ENCODE results near the gene AOPEP. TPM values are rescaled to one million over a fixed set of nuclear protein-coding genes. Genes with fewer than 3 reads are reported as not detected.
A peak's percentile ranks its signal among the peaks of the same experiment; 100 is the strongest.

AOPEP gene
- polyA plus RNA-seq, 1 of the 3 experiments (the other 2 are of a cell fraction), result 54.6 TPM

DNA sequence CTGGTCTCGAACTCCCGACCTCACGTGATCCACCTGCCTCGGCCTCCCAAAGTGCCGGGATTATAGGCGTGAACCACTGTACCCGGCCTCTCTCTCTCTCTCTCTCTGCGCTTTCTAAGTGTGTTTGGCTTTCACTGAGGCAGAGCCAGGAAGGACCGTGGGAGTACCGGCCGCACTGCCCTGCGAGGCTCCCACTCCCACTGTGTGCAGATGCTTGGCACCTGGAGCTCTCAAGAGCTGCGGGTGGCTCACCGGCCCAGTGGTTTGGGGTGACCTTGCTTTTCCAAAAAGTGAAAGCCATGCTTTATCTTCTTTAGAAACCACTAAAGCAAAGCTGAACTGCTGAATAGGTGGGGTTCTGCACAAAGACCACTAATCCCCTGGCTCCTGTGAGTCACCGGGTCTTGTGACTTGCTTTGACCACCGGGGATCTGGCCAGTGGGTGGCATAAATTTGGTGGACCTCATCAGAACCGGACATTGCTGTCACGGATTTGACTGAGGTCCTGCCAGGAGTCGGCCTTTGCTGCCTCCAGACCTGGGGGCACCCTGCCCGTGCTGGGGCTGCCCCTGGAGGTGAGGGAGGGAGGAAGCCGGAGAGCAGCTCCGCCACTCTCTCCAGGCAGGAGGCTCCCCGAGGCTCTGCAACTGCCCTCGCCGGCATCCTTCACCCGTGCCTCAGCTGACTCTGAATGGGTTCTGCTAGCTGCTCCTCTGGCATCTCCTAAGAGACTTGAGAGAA lies 362.1 kb downstream of the AOPEP start:
- H3K9ac ChIP-seq, result no peak overlapping the region
- H3K4me3 ChIP-seq (ENCODE audit: low read depth in 2 of 2, low read length in 1 of 2), result no peak overlapping the region
- H3K9me3 ChIP-seq, result no peaks in the 10 kb centered on the region
- H4K20me1 ChIP-seq (ENCODE audit: insufficient read depth), result 0 out of 2 replicates have a peak, but pooled peaks cover 8% of the 10 kb centered on the region
- WGBS (ENCODE audit: low lambda C conversion rate), result 91% methylated on average over 22 of the region's 26 CpGs
- no peak overlapping the region for H2AFZ ChIP-seq (ENCODE audit: low read depth)
- H3F3A ChIP-seq (replicated peaks; ENCODE audit: insufficient read depth), result peaks cover 4% of the 10 kb centered on the region
- TF ChIP-seq MEF2A (IDR thresholded peaks at IDR 0.05; ENCODE audit: borderline replicate concordance, low read depth) (no peak), RAD21 (IDR thresholded peaks at IDR 0.05; ENCODE audit: low read length) (no peak), MXI1 (IDR thresholded peaks at IDR 0.05; ENCODE audit: low read depth, low read length) (no peak), YY1 (IDR thresholded peaks at IDR 0.05; ENCODE audit: low read depth) (no peak), TEAD4 (IDR thresholded peaks at IDR 0.05; ENCODE audit: borderline replicate concordance, insufficient read depth) (no peak), POLR2AphosphoS5 (IDR thresholded peaks at IDR 0.05; ENCODE audit: low read depth, low read length) (no peak)
- TF ChIP-seq, protein P1, sequence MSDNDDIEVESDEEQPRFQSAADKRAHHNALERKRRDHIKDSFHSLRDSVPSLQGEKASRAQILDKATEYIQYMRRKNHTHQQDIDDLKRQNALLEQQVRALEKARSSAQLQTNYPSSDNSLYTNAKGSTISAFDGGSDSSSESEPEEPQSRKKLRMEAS (IDR thresholded peaks at IDR 0.05; ENCODE audit: low read depth), result no peak
- TF ChIP-seq, protein P2, sequence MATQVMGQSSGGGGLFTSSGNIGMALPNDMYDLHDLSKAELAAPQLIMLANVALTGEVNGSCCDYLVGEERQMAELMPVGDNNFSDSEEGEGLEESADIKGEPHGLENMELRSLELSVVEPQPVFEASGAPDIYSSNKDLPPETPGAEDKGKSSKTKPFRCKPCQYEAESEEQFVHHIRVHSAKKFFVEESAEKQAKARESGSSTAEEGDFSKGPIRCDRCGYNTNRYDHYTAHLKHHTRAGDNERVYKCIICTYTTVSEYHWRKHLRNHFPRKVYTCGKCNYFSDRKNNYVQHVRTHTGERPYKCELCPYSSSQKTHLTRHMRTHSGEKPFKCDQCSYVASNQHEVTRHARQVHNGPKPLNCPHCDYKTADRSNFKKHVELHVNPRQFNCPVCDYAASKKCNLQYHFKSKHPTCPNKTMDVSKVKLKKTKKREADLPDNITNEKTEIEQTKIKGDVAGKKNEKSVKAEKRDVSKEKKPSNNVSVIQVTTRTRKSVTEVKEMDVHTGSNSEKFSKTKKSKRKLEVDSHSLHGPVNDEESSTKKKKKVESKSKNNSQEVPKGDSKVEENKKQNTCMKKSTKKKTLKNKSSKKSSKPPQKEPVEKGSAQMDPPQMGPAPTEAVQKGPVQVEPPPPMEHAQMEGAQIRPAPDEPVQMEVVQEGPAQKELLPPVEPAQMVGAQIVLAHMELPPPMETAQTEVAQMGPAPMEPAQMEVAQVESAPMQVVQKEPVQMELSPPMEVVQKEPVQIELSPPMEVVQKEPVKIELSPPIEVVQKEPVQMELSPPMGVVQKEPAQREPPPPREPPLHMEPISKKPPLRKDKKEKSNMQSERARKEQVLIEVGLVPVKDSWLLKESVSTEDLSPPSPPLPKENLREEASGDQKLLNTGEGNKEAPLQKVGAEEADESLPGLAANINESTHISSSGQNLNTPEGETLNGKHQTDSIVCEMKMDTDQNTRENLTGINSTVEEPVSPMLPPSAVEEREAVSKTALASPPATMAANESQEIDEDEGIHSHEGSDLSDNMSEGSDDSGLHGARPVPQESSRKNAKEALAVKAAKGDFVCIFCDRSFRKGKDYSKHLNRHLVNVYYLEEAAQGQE (IDR thresholded peaks at IDR 0.05; ENCODE audit: low read depth, low read length), result no peak
- H3K4me1 ChIP-seq (ENCODE audit: control insufficient read depth in 1 of 2, insufficient read depth in 2 of 2, low read depth in 1 of 2, low read length in 1 of 2), result peaks cover 11 to 65% of the 10 kb centered on the region in 2 experiments; a peak in 3 of 4 replicates
- CTCF ChIA-PET, result interaction anchor here (0.9 to 8.9 kb wide), 7 partner anchors 9 to 305 kb away, joined by 3 to 53 read pairs (median 4); no protein-coding TSS in a partner anchor
- POLR2A ChIA-PET, result interaction anchor here (0.6 kb wide), 1 partner anchor 20 kb away, joined by 3 read pairs; no protein-coding TSS in a partner anchor
- H3K4me2 ChIP-seq, result no peak overlapping the region
- DNase-seq, result no peak
- H3K9me2 ChIP-seq, result no peaks in the 10 kb centered on the region
- H3K79me2 ChIP-seq (ENCODE audit: insufficient read depth), result peaks cover 7% of the 10 kb centered on the region; the same call in 1 of the 2 replicates
- H3K27me3 ChIP-seq (ENCODE audit: insufficient read depth), result no peaks in the 10 kb centered on the region
- peaks cover 19 to 61% of the 10 kb centered on the region in 2 experiments for H3K36me3 ChIP-seq (replicated peaks in 1 of 2; ENCODE audit: control insufficient read depth in 1 of 2, insufficient read depth in 2 of 2, low read length in 1 of 2)
- peak overlapping the region in 1 of 2 experiments; percentile 91; a peak in 2 of 4 replicates for H3K27ac ChIP-seq (ENCODE audit: low read depth in 2 of 2, low read length in 1 of 2)

DNA sequence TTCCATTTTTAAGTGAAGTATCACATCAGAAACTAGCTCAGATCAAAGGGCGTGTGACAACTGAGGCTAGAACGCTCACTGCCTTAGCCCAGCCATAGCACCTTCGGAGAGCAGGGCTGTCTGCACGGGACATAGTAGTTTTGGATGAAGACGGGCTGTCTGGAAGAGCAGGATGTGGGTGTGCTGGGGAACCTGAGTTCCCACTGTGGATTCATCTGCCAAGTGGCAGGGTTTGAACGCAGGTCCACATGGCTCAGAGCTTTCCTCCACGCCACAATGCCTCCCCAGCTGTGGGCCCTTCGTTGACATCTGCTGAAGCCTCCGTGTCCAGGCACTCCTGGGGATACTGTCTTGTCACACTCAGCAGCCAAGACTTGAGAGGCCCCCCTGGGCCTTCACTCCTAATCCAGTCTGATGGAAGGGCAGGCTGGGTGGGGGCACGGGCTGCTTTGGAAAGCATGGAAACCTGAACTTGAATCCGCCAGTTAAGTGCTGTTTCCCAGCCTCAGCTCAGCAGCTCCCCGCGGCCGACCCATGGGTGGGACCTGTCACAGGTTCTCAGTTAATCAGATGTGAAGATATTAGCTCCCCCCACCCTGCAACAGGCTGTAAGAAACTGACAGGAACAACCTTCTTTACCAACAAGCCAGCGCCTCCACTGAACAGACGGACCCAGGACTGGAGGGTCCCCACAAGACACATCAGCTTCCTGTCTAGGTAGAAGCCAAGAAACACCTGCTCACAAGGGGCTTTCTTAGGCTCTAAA lies 362.9 kb downstream of the AOPEP start:
- no peak overlapping the region for H3K4me3 ChIP-seq (ENCODE audit: low read depth in 2 of 2, low read length in 1 of 2)
- WGBS (ENCODE audit: low lambda C conversion rate), result 86% methylated on average over 15 of the region's 16 CpGs
- H3K27me3 ChIP-seq (ENCODE audit: insufficient read depth), result no peaks in the 10 kb centered on the region
- H4K20me1 ChIP-seq (ENCODE audit: insufficient read depth), result 0 out of 2 replicates have a peak, but pooled peaks cover 5% of the 10 kb centered on the region
- H3K9me3 ChIP-seq, result no peaks in the 10 kb centered on the region
- H3K4me2 ChIP-seq, result no peak overlapping the region
- H3K36me3 ChIP-seq (replicated peaks in 1 of 2; ENCODE audit: control insufficient read depth in 1 of 2, insufficient read depth in 2 of 2, low read length in 1 of 2), result peaks cover 14 to 53% of the 10 kb centered on the region in 2 experiments
- POLR2A ChIA-PET, result interaction anchor here (0.6 to 0.7 kb wide), 2 partner anchors 11 to 65 kb away, joined by 3 to 4 read pairs; no protein-coding TSS in a partner anchor
- TF ChIP-seq MXI1 (IDR thresholded peaks at IDR 0.05; ENCODE audit: low read depth, low read length) (0 out of 2 replicates have a peak, but pooled peaks have one; percentile 19), GATA2 (CRISPR knock-in tag; IDR thresholded peaks at IDR 0.05) (no peak)
- no peak overlapping the region for H2AFZ ChIP-seq (ENCODE audit: low read depth)
- no peaks in the 10 kb centered on the region for H3K9me2 ChIP-seq
- H3K9ac ChIP-seq, result no peak overlapping the region
- CTCF ChIA-PET, result interaction anchor here (1.1 to 8.9 kb wide), 5 partner anchors 9 to 306 kb away, joined by 3 to 53 read pairs (median 4); no protein-coding TSS in a partner anchor
- peaks cover 4% of the 10 kb centered on the region; the same call in 1 of the 2 replicates for H3K79me2 ChIP-seq (ENCODE audit: insufficient read depth)
- no peaks in the 10 kb centered on the region for H3F3A ChIP-seq (replicated peaks; ENCODE audit: insufficient read depth)
- H3K4me1 ChIP-seq (ENCODE audit: control insufficient read depth in 1 of 2, insufficient read depth in 2 of 2, low read depth in 1 of 2, low read length in 1 of 2), result peaks cover 11 to 73% of the 10 kb centered on the region in 2 experiments; a peak in 3 of 4 replicates
- H3K27ac ChIP-seq (ENCODE audit: low read depth in 2 of 2, low read length in 1 of 2), result peak overlapping the region in 1 of 2 experiments; percentile 91; a peak in 2 of 4 replicates
- DNase-seq, result no peak
